DMS79 treated with DMSO at 0.1 percent for 48 hours (cell line): Measurements from ENCODE around the gene RCAN1.
"Not testable (repeated sequence)": the region's sequence is repeated elsewhere in the genome, so short reads cannot be mapped to it uniquely, and the experiment has no call there.

Source experiments
- DNase-seq: peaks from one replicate; lab custom pipeline; 2025; lab: John Stamatoyannopoulos, UW

The RCAN1 gene

DNA sequence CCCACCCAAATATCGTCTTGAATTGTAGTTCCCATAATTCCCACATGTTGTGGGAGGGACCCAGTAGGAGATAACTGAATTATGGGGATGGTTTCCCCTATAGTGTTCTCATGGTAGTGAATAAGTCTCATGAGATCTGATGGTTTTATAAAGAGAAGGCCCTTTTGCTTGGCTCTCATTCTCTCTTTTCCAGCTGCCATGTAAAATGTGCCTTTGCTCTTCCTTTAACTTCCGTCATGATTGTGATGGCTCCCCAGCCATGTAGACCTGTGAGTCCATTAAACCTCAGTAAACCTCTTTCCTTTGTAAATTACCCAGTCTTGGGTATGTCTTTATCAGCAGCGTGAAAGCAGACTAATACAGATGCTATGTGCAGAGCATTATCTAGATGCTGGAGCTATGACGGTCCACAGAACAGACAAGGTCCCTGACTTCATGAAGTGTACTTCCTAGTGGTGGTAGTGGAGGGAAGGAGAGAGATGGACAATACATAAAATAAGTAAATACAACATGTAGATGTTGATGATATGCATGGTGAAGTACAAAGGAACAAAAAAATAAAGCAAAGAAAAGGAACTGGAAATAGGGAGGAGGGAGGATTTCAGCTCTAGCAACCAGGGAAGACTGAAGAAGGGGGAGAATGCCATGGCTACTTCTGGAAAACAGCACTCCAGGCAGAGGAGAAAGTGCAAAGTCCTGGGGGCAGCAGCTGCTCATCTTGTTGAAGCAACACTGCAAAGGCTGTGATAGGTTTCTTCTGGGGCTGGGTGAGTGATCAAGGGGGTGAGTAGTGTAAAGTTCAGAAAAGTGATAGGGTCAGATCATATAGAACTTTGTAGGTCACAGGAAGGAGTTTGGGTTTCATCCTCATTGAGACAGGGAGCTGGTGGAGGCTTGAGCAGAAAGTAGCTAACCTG lies 6.8 kb upstream of the RCAN1 start:
- DNase-seq, result no peak

DNA sequence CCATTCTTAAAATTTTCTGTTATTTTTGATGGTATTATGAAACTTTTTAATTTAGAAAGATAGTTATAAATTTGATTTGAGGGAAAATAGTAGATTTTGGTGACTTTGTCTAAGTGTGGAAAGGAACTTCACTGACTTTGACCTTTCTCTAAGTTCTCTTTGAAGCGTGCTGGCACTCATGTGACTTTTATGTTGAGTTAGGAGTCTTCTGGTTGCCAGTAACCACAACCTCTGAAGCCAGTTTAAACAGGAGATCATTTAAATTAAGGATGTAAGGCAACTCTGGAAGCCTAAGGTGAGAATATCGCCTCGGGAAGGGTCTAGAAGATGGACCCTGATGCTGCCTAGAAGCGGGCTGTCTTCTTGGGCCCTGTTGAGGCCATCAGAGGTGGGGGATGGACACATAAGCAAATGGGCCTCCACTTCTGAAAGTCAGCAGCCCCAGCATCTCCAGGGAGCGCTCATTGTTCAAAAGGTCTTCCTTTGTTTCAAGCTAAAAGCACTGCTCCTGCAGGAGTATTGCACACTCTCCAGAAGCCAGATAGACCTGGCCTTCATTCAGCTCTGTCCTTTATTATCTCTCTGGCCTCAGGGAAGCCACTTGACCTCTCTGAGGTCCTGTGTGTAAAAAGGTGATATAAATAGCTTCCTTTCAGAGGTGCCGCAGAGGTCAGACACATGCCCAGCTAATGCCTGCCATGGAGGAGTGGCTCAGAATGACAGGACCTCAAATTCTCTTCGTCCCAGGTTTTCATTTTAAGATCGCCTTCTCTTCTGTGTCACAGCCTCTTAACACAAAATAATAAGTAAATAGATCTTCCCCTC lies 5.1 kb upstream of the RCAN1 start:
- DNase-seq, result no peak

DNA sequence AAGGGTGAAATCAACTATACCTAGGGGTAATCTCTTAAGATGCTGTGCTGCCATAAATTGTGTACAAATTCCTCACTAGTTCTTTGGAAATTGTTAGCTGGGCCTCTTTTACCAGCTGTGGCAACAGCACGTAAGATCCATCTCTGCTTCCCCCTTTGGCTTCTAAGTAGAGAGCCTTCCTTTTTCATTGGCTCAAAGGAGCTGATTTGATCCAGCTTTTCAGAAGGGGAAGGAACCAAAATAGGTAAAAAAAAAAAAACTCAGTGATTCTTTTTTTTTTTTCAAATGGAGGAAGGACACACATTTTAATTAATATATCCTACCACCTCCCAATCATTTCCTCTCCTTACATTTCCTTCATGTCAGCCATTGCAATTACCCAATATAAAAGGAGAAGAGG lies 4.0 kb upstream of the RCAN1 start:
- no peak for DNase-seq

DNA sequence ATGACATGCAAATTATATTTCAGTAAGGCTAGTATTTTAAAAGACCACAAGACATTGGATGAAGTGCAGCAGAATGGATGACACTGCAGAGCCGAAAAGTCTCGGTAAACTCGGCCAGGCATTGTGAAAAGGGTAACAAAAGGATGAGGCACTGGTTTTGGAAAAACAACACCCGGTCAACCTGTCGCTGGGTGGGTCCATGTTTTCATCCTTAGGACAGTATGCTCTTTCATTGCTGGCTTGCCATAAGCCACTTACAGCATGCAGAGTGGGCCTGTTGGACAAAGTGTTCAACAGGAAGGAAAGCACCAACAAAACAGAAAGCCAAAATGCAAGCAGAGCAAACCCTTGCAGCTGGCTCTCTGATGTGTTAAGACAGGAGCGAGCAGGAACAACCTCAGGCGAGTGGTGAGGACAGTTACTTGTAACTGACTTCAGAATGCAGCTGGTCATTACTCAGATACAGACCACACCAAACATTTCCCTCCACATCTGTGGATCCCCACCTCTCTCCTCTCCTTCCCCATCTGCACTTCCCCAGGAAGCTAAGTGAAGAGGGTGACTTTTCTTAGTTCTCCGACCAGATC lies 2.9 kb upstream of the RCAN1 start:
- DNase-seq, result no peak

DNA sequence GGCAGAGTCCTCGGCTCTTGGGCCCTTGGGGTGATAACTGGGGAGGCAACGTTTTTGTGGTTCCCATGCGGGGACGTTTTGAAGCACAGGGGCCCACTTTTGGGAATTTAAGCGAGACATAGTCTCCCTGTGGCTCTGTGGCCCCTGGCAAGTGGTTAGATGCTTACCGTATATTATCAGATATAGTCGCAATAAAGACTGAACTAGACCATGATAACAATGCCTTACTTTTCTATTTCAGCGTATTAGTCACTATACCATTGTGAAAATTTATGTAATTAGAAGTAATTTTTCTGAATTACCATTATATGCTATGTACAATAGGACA lies 538 bp upstream of the RCAN1 start:
- DNase-seq, result no peak

DNA sequence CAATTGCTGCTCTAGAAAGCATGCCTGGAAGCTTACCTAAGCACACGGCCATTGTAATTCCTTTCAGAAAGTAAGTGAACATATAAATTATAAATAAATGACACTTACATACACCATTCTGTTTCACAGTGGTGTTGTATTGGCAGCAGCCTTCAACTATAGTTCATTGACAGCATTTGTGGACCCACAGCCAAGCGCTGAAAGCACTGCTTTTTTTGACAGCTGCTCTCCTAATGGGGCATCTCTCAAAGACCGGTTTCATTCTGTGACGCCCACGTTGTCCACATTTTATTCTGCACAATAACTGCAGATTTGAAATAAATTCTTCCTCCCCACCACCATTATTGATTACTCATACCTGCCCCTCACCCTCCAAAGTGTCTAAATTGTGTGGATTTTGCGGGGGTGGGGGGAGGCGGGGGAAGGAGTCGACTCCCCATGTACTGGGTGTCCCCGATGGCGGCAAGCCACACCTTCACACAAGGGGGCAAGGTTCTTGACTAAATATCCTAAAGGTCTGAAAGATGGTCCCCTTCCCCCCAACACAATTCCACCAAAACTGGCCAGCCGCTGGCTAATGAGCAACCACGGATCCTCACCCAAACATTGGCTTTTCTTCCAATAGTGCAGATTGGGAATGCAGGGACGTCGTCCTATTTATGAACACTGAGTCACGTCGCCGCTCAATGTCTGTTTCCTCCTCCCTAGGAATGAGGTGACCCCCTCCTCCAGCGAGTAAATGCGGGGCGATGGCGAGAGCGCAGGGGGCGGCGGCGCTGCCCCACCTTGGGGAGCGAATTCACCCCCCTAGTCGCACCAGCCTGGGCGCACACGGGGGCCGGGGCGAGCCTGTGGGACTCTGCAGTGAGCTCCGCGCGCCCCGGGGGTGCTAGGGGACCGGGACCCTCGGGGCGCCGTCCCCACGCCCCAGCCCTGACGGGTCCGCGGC lies 960 bp downstream of the RCAN1 start:
- DNase-seq, result peak; percentile 63

DNA sequence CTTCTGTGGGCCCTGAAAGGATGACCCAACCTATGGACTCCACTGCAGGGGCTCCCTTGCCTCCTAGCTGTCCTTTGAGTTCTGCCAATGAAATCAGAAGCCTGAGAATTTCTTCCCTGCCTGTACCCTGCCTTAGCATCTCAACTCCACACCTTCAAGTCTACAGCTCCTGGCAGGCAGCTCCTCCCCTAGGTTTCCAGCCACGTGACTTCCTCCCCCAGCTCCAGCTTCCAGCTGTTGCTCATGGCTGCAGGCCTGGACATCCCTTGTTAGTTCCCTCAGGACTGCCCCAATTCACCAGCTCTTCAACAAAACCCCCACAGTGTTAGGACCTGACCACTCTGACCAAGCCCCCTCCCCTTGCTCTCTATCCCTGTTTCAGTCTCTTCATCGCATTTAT lies 2.4 kb downstream of the RCAN1 start:
- peak; percentile 78 for DNase-seq

DNA sequence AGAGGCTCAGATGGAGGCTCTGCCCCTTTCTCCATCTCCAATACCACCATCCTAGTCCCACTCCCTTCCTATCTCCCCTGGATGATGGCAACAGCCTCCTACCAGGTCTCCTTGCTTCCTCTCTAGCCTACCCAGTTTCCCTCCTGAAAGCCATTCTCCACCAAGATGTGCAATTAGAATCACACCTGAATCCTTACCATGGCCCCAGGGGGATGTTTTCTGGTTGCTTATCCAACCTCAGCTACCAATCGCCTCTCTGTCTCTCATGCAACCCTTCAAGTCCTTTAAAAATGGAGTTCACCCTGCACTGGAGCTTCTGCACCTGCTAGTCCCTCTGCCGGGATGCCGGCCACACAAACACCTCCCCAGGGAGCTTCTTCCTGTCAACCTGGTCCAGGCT lies 2.9 kb downstream of the RCAN1 start:
- DNase-seq, result peak; percentile 68

DNA sequence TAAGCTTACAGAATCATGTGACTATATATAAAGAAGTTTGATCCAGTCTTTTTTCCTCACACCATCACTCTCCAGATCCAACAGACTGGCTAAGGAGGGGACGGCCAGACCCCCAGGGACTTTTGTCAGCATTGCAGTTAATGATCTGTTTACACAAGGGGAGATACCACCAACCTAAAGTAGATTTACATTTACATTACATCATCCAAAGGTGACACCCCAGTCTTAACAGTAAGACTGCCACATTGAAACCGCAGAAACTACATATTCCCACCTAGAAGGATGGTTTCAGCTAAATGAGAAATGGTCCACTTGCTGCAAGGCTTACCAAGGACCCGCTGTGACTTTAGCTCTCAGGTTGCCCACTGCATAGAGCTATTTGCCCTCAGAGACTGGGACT lies 3.4 kb downstream of the RCAN1 start:
- no peak for DNase-seq

DNA sequence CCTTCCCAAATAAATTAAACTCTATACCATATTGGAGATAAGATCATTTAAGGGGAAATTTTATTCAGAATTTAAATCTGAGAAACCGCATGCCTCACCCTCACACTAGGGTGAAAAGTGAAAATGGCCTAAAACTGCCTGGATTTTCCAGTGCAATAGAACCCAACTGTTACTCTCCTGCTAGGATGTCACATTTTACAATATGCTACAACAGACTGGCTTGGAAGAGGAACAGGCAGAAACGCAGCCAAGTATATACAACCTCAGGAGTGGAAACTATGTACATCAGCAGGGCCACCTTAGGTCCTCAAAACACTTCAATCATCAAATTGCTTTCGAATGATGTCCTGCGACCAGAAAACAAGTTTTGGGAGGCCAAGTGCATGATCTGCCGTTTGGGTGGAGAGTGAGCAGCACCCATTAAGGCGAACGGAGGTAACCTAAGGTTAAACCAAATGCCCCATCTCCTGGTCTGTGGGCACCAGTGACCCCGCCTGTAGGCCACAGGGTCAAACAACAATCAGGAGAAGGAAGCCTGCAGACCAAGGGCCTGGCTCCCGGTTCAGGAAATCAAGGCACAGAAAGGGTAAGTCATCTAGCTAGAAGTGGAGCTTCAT lies 4.9 kb downstream of the RCAN1 start:
- DNase-seq, result peak; percentile 38

DNA sequence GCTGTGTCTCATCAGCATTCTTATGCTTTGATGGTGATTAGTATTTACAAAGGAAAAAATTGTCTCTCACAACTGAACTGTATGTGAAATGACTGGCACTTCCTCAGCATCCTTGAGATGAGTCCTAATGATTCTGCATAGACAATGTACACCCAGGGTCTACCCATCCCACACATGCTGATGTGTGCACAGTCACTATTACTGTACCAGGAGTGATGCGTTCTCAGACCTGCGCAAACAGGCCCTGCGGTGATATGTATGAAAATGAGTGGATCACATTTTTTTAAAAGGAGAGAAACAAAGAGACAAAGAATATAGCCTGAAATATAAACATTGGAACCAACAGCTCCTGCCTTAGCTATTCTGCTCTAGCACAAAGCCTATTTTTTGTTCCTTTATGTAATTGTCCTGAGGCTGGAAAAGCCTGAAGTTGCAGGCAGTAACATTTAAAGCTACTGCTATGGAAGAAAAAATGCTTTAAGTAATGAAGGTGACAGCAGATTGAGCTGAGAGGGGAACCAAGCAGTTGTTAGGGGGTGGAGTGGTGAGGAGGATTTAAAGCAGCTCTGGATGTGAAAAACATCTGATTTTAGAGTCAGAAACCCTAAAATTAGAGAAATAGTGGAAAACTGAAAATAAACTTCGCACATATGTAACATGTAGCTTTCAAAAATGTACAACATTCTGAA lies 5.5 kb downstream of the RCAN1 start:
- DNase-seq, result no peak

DNA sequence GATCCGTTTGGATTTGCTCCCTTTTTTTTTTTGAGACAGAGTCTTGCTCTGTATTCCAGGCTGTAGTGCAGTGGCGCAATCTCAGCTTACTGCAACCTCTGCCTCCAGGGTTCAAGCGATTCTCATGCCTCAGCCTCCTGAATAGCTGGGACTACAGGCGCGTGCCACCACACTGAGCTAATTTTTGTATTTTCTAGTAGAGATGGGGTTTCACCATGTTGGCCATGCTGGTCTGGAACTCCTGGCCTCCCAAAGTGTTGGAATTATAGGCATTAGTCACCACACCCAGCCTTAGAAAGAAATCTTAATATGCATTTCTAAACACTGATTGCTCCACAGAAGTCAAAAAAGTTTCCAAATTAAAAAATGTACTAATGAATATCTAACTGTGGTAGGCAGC lies 7.5 kb downstream of the RCAN1 start:
- not testable (repeated sequence) for DNase-seq

DNA sequence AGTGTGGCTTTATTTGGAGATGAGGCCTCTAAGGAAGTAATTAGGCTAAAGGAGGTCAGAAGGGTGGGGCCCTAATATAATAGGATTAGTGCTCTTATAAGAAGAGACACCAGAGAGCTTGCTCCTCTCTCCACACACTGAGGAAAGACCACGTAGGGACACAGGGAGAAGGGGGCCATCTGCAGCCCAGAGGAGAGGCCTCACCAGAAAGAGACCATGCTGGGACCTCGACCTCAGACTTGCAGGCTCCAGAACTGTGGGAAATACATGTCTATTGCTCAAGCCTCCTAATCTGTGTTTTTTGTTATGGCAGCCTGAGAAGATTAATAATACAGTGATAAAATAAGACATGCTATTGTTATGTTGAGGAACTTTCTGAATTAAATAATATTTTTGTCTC lies 8.3 kb downstream of the RCAN1 start:
- DNase-seq, result no peak

DNA sequence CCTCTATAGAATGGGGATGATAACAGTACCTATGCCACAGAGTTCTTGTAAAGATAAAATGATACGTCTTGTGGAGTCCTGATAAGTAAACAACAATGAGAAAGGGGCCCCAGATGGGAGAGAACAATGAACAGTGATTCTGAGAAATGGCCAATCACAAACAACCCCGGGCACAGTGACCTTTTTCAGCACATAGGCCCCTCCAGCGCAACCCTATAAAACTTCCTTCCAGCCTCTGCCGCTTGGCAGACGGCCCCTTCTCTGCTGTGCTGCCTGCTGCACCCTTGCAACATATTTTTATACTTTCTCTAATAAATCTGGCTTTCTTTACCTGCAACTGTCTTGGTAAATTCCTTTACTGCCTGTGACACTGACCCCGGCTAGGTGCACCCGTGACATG lies 8.9 kb downstream of the RCAN1 start:
- DNase-seq, result no peak

DNA sequence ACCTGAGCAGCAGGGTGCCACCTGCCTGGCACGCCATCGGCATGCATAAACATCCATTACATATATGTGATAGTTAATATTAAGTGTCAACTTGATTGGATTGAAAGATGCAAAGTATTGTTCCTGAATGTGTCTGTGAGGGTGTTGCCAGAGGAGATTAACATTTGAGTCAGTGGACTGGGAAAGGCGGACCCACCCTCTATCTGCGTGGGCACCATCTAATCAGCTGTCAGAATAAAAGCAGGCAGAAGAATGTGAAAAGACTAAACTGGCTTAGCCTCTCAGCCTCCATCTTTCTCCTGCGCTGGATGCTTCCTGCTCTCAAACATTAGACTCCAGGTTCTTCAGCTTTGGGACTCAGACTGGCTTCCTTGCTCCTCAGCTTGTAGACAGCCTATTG lies 10.0 kb downstream of the RCAN1 start:
- not testable (repeated sequence) for DNase-seq

DNA sequence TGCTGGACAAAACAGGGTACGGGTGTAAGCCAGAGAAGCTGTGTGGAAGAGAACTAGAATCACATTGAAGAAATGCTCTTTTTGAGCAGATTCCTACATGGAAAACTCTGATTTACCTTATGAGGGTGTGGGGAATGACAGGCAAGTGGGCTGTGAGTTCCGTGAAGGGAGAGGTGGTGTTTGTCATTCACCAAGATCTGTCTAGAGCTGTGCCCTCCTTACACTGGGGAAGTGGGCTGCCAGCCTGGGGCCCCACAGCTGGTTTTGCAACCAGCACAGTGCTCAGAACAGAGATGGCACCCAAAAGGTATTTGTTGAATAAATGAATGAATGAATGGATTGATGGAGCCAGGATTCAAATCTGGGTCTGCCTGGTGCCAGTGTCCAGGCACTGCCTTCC lies 10.4 kb downstream of the RCAN1 start:
- DNase-seq, result no peak

DNA sequence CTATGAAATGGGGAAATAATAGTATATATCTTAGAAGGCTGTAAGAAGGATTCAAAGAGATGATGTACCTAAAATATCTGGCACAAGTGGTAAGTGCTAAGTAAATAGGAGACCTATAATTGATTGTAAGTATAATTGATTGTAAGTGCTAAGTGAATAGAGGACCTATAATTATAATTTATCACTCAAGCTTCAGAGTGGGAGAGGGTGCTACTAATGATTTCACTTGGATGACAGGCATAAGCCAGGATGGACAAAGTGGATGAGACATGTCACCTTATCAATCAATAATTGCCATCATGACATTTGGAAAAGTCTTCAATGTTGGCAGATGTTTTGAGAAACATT lies 11.2 kb downstream of the RCAN1 start:
- no peak for DNase-seq

DNA sequence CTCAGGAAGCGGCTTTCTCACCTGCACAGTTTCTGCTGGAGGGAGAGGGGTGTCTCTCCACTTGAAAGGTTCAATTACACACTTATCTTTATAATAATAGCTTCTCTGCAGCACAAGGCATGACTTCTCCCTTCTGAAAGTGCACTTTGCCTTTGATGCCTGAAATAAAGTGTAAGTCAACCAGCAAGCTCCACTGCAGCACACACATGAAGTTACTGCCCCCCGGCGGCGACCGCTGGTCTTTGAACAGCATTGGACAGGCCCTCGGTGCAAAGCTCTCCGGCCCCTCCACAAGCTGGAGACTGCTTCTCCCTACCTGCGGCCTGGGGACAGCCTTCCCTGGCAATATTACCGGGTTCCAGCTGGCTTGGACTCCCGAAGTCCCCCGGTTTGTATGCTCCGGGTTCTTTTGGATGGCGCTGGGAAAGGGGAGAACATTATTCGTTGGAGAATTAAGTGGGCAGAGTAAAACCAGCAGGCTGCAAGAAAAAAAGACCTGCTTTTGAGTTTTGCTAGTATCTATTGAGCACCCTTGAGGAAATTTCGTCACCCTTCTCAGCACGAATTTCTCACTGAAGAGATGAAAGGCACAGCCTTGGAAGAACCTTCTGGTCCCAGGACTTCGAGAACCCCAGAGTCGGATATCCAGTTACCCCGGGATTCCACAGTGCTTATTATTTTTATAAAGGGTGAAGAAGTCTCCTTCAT lies 11.8 kb downstream of the RCAN1 start:
- DNase-seq, result peak; percentile 99

DNA sequence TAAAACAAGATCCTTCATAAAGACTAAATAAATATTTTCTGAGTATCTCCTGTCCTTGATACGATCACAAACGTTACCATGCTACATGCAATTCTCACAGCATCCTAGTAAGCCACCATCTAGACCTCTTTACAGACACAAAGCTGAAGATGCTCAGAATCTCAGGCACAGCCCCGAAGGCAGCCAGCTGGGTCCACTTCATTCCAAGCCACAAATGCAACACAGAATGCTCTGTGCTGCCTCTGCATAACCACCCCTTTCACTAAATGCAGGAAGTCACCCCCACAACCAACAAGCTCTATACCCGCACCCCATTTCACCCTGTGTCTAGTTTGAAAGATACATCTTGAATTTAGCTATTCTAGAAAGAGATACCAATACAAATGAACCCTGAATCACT lies 12.9 kb downstream of the RCAN1 start:
- DNase-seq, result peak; percentile 76

DNA sequence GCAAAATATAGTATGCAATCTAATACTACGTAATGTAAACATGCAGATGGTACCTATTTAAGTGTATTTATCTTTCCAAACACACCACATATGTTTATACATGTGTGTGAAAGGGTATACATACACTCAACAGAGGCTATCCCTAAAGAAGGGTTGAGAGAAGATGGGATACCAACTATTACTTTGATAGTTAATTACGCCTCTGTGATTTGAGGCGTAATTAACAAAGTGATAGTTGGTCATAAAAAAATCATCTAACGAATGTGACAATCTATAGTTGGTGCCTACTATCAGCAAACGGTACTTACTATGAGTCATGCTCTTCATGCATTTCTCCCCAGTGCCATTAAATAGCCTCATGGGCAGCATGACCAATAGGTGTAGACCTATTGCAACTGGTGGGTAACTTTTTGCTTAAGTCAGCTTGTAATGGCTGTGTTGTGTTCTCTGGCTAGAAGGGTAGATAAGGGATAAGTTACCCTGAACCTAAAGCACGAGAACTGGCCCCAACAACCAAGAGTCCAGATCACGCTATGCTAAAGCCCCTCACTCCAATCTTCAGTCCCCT lies 15.3 kb downstream of the RCAN1 start:
- no peak for DNase-seq
